Mesodermal cell (in vitro differentiated cells): ENCODE data around the gene GDF11.
"Not testable (repeated sequence)": the region's sequence is repeated elsewhere in the genome, so short reads cannot be mapped to it uniquely, and the experiment has no call there.

ENCODE experiments used
- H3K27ac ChIP-seq: 2 replicates; pipeline ENCODE4 v1.7.0; 2013; ENCODE audit warnings: mild to moderate bottlenecking, low read depth, low read length, moderate library complexity; ENCODE audit not compliant: severe bottlenecking
- H3K36me3 ChIP-seq: 2 replicates; pipeline ENCODE4 v1.7.1; 2013; ENCODE audit warnings: mild to moderate bottlenecking, low read length, moderate library complexity; ENCODE audit not compliant: control insufficient read depth, insufficient read depth
- H3K4me1 ChIP-seq: one replicate; pipeline ENCODE4 v1.7.1; 2013; ENCODE audit warnings: mild to moderate bottlenecking, low read length; ENCODE audit not compliant: insufficient read depth, control insufficient read depth, poor library complexity, severe bottlenecking
- H3K4me3 ChIP-seq: 2 replicates; pipeline ENCODE4 v1.7.0; 2013; ENCODE audit warnings: low read length, control low read depth, mild to moderate bottlenecking; ENCODE audit not compliant: insufficient read depth, poor library complexity, severe bottlenecking; ENCODE audit errors: extremely low read depth
- H3K9me3 ChIP-seq: 2 replicates; pipeline ENCODE4 v1.7.1; 2013; ENCODE audit warnings: mild to moderate bottlenecking, low read length, moderate library complexity; ENCODE audit not compliant: control insufficient read depth
- WGBS, 2 experiments: methylation state at CpG; one replicate each; pipeline ENCODE4 v1.1.5; 2013; ENCODE audit warnings: missing lambda C conversion rate in 2 of 2; ENCODE audit not compliant: insufficient coverage in 2 of 2; 5-methylcytosine and 5-hydroxymethylcytosine counted together

Gene GDF11

GRCh38 chr12:55745361-55746173 lies 2.6 kb downstream of the GDF11 start:
- Histone ChIP-seq H3K36me3 (peaks cover 46% of the 10 kb centered on the region), H3K27ac (peak overlapping the region; percentile 74), H3K9me3 (no peaks in the 10 kb centered on the region), H3K4me1 (peaks cover 17% of the 10 kb centered on the region), H3K4me3 (peak overlapping the region; percentile 76)
- 2 to 3% methylated on average over 6 to 8 of the region's 13 CpGs for WGBS, 2 experiments

DNA sequence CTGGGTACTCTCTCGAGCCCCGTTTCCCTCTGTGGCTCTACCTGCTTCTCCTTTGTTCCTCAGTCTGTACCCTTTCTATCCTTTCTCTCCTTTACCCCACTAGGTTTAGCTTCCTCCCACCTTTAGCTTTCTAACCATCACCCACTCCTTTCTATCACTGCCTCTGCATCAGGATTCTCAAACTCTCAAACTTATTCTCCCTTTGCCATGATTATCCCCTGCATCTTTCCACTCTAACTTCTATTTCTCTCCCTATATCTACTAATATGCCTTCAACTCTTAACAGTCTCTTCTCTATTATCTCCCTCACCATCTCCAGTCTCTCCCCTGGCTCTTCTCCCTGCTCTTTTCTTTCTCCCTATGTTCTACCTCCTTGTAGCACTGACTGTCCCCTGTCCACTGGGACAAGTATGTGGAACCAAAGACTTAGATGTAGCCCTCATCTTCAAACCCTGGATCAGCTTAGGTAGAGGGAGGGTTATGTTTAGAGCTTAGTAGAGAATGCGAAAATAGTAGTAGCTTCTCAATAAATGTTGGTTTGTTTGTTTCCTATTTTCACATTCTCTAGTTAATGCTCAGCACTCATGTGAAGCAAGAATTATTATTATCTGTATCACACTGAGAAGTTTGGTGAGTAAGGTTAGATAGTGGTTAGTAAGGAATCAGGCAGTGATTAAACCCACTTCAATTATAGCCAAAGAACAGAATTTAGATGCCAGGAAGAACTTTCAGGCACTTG lies 3.4 kb downstream of the GDF11 start:
- H3K4me3 ChIP-seq: peak overlapping the region; percentile 76
- H3K4me1 ChIP-seq: peaks cover 17% of the 10 kb centered on the region
- 0 to 3% methylated on average over 2 of the region's 3 CpGs for WGBS, 2 experiments
- no peaks in the 10 kb centered on the region for H3K9me3 ChIP-seq
- peak overlapping the region; percentile 74 for H3K27ac ChIP-seq
- peaks cover 52% of the 10 kb centered on the region for H3K36me3 ChIP-seq

- H3K9me3 ChIP-seq: no peaks in the 10 kb centered on the region
- H3K27ac ChIP-seq: peak overlapping the region; percentile 74
- H3K36me3 ChIP-seq: peaks cover 57% of the 10 kb centered on the region
- H3K4me1 ChIP-seq: peaks cover 17% of the 10 kb centered on the region
- H3K4me3 ChIP-seq: peak overlapping the region; percentile 76
These were observed 4.0 kb downstream of the GDF11 start for GRCh38 chr12:55746913-55747231.

DNA sequence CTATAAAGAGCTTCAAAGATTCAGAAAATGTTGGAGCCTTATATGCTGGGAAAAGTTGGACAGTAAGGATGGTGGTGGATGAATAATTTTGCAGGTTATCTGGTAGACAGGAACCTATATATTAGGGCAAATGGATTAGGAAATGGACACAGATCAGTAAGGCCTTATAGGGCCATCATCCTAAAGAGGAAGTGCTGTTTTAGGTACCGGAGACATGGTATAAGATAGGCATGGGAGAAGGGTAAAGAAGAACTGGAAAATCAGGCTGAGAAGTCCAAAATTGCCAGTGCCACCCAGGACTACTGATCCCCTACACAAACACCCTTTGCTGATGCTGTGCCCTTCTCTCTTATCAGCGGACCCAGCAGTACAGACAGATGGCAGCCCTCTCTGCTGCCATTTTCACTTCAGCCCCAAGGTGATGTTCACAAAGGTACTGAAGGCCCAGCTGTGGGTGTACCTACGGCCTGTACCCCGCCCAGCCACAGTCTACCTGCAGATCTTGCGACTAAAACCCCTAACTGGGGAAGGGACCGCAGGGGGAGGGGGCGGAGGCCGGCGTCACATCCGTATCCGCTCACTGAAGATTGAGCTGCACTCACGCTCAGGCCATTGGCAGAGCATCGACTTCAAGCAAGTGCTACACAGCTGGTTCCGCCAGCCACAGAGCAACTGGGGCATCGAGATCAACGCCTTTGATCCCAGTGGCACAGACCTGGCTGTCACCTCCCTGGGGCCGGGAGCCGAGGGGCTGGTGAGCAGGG lies 5.5 kb downstream of the GDF11 start:
- H3K4me1 ChIP-seq: peaks cover 17% of the 10 kb centered on the region
- H3K36me3 ChIP-seq: peaks cover 73% of the 10 kb centered on the region
- H3K4me3 ChIP-seq: no peak overlapping the region
- no peak overlapping the region for H3K27ac ChIP-seq
- 93% methylated on average over 15 to 18 of the region's 18 CpGs for WGBS, 2 experiments
- H3K9me3 ChIP-seq: no peaks in the 10 kb centered on the region

GRCh38 chr12:55755246-55755645 lies 12.3 kb downstream of the GDF11 start:
- 60 to 80% methylated on average over 1 of the region's 2 CpGs for WGBS, 2 experiments

GRCh38 chr12:55757701-55758100 lies 14.8 kb downstream of the GDF11 start:
- Histone ChIP-seq H3K9me3 (peaks cover 5% of the 10 kb centered on the region), H3K36me3 (peaks cover 99% of the 10 kb centered on the region), H3K27ac (peak overlapping the region; percentile 53), H3K4me1 (peaks cover 4% of the 10 kb centered on the region), H3K4me3 (no peak overlapping the region)
- 67 to 100% methylated on average over 1 of the region's 2 CpGs for WGBS, 2 experiments

More at GRCh38 chr12:55755246-55755645, 12.3 kb downstream of the GDF11 start:
- peaks cover 4% of the 10 kb centered on the region for H3K4me1 ChIP-seq
- no peak overlapping the region for H3K4me3 ChIP-seq
- H3K9me3 ChIP-seq: peaks cover 5% of the 10 kb centered on the region
- H3K27ac ChIP-seq: peak overlapping the region; percentile 46
- H3K36me3 ChIP-seq: peaks cover 98% of the 10 kb centered on the region

- 95 to 100% methylated on average over 2 of the region's 4 CpGs for WGBS, 2 experiments
- peaks cover 99% of the 10 kb centered on the region for H3K36me3 ChIP-seq
- not testable (repeated sequence) for H3K4me3 ChIP-seq
These were observed 15.7 kb downstream of the GDF11 start for GRCh38 chr12:55758575-55758974.

GRCh38 chr12:55760663-55761062 lies 17.7 kb downstream of the GDF11 start:
- no peak overlapping the region for H3K27ac ChIP-seq
- 100% methylated on average over 3 to 5 of the region's 6 CpGs for WGBS, 2 experiments
- no peak overlapping the region for H3K4me3 ChIP-seq
- H3K9me3 ChIP-seq: peaks cover 5% of the 10 kb centered on the region
- H3K36me3 ChIP-seq: peaks cover 96% of the 10 kb centered on the region
- H3K4me1 ChIP-seq: peaks cover 4% of the 10 kb centered on the region

More at GRCh38 chr12:55758575-55758974, 15.7 kb downstream of the GDF11 start:
- not testable (repeated sequence) for H3K9me3 ChIP-seq, H3K27ac ChIP-seq, H3K4me1 ChIP-seq

DNA sequence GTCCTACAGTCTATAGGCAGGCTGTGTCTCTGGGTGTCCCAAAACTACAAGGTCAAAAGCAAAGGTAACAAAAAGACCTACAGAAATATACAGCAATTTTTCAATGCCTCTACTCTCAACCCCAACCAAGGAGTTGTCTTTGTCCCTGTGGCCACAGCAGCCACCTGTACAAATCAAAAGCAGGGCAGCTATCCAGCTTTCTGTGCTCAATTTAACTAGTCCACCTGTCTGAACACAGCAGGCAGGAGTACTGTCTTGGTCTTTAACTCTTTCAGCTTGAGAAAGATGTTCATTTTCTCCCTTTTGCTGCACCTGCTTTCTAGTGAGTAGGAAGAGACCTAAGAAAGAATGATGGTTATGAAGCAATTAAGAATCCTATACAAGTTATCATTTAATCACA lies 19.7 kb downstream of the GDF11 start:
- Histone ChIP-seq H3K36me3 (peaks cover 93% of the 10 kb centered on the region), H3K4me1 (no peaks in the 10 kb centered on the region), H3K4me3 (no peak overlapping the region), H3K9me3 (peaks cover 5% of the 10 kb centered on the region), H3K27ac (no peak overlapping the region)

DNA sequence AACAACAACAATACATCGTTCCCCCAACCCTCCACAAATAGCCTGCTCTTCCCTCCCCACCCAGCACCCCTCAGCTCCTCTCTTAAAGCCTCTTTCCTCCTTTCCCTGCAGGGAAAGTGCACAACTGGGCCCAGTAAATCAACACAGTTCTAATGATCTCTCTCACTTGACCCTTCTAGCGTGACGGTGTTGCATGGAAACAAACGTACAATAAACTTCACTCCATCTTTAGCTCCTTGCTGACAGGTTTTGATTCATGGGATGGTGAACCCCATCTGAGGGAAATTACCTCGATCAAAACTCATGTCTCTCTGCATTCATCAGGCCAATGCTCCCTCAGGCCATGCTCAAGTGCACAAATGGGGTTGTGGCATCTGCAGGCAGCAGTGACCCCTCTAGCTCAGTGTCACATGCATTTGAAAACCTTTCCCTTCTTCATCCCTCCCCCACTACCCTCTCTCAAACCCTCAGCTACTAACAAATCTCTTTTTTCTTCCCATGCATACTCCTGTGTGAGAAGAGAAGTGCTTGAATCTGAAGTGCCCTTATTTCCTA lies 22.9 kb downstream of the GDF11 start:
- H3K27ac ChIP-seq: no peak overlapping the region
- 90 to 92% methylated on average over 4 to 5 of the region's 5 CpGs for WGBS, 2 experiments
- peaks cover 92% of the 10 kb centered on the region for H3K36me3 ChIP-seq
- no peaks in the 10 kb centered on the region for H3K4me1 ChIP-seq
- no peaks in the 10 kb centered on the region for H3K9me3 ChIP-seq
- no peak overlapping the region for H3K4me3 ChIP-seq
